ENCODE measurements around the gene COL23A1.
"Not testable (repeated sequence)": the region's sequence is repeated elsewhere in the genome, so short reads cannot be mapped to it uniquely, and the experiment has no call there.

COL23A1 gene

GRCh38 chr5:178489271-178489976 is 100.8 kb downstream of the COL23A1 start:
- no peak overlapping the region for H3K9ac ChIP-seq (ENCODE audit: low read length)
- H4K20me1 ChIP-seq (ENCODE audit: insufficient read depth, low read length) = no peaks in the 10 kb centered on the region
- H3K4me2 ChIP-seq (ENCODE audit: low read length) = no peak overlapping the region
- no peak overlapping the region for H3K4me3 ChIP-seq (ENCODE audit: low read length)
- no peaks in the 10 kb centered on the region for H3K4me1 ChIP-seq (ENCODE audit: low read length)
- H3K36me3 ChIP-seq (replicated peaks; ENCODE audit: low read depth, low read length) = no peaks in the 10 kb centered on the region
- no peaks in the 10 kb centered on the region for H3K79me2 ChIP-seq (ENCODE audit: low read length)
- H3K27me3 ChIP-seq (ENCODE audit: low read depth, low read length) = no peaks in the 10 kb centered on the region
- no peak overlapping the region for H3K27ac ChIP-seq (ENCODE audit: low read length)
- H3K9me3 ChIP-seq (ENCODE audit: insufficient read depth, low read length) = no peaks in the 10 kb centered on the region
- no peak for TF ChIP-seq EZH2phosphoT487 (IDR thresholded peaks at IDR 0.05; ENCODE audit: low read depth)
- no peak for TF ChIP-seq CTCF (IDR thresholded peaks at IDR 0.05; ENCODE audit: low read depth, low read length)
- H2AFZ ChIP-seq (ENCODE audit: low read depth, low read length) = no peak overlapping the region

GRCh38 chr5:178488696-178489095 is 101.5 kb downstream of the COL23A1 start:
- Histone ChIP-seq H4K20me1 (ENCODE audit: insufficient read depth, low read length) (no peaks in the 10 kb centered on the region), H2AFZ (ENCODE audit: low read depth, low read length) (no peak overlapping the region), H3K79me2 (ENCODE audit: low read length) (no peaks in the 10 kb centered on the region), H3K4me3 (ENCODE audit: low read length) (no peak overlapping the region), H3K27me3 (ENCODE audit: low read depth, low read length) (no peaks in the 10 kb centered on the region), H3K9ac (ENCODE audit: low read length) (no peak overlapping the region), H3K4me1 (ENCODE audit: low read length) (no peaks in the 10 kb centered on the region), H3K27ac (ENCODE audit: low read length) (no peak overlapping the region), H3K9me3 (ENCODE audit: insufficient read depth, low read length) (no peaks in the 10 kb centered on the region), H3K4me2 (ENCODE audit: low read length) (no peak overlapping the region), H3K36me3 (replicated peaks; ENCODE audit: low read depth, low read length) (no peaks in the 10 kb centered on the region)
- TF ChIP-seq CTCF (IDR thresholded peaks at IDR 0.05; ENCODE audit: low read depth, low read length) = no peak
- no peak for TF ChIP-seq EZH2phosphoT487 (IDR thresholded peaks at IDR 0.05; ENCODE audit: low read depth)

- Histone ChIP-seq H4K20me1 (ENCODE audit: insufficient read depth, low read length) (no peaks in the 10 kb centered on the region), H3K9ac (ENCODE audit: low read length) (no peak overlapping the region), H2AFZ (ENCODE audit: low read depth, low read length) (no peak overlapping the region), H3K27ac (ENCODE audit: low read length) (no peak overlapping the region), H3K9me3 (ENCODE audit: insufficient read depth, low read length) (no peaks in the 10 kb centered on the region), H3K27me3 (ENCODE audit: low read depth, low read length) (no peaks in the 10 kb centered on the region), H3K4me1 (ENCODE audit: low read length) (no peaks in the 10 kb centered on the region), H3K4me2 (ENCODE audit: low read length) (no peak overlapping the region), H3K4me3 (ENCODE audit: low read length) (no peak overlapping the region), H3K79me2 (ENCODE audit: low read length) (no peaks in the 10 kb centered on the region), H3K36me3 (replicated peaks; ENCODE audit: low read depth, low read length) (no peaks in the 10 kb centered on the region)
- TF ChIP-seq EZH2phosphoT487 (IDR thresholded peaks at IDR 0.05; ENCODE audit: low read depth) = no peak
Observed at GRCh38 chr5:178487911-178488600, 102.1 kb downstream of the COL23A1 start.

GRCh38 chr5:178486878-178487512 is 103.2 kb downstream of the COL23A1 start:
- not testable (repeated sequence) for H3K4me2 ChIP-seq (ENCODE audit: low read length); H3K79me2 ChIP-seq (ENCODE audit: low read length); H4K20me1 ChIP-seq (ENCODE audit: insufficient read depth, low read length); H2AFZ ChIP-seq (ENCODE audit: low read depth, low read length); H3K27me3 ChIP-seq (ENCODE audit: low read depth, low read length); H3K4me3 ChIP-seq (ENCODE audit: low read length); H3K36me3 ChIP-seq (replicated peaks; ENCODE audit: low read depth, low read length); H3K27ac ChIP-seq (ENCODE audit: low read length); H3K9ac ChIP-seq (ENCODE audit: low read length); H3K9me3 ChIP-seq (ENCODE audit: insufficient read depth, low read length); H3K4me1 ChIP-seq (ENCODE audit: low read length)

GRCh38 chr5:178486239-178486641 is 104.0 kb downstream of the COL23A1 start:
- H3K36me3 ChIP-seq (replicated peaks; ENCODE audit: low read depth, low read length) = no peaks in the 10 kb centered on the region
- no peaks in the 10 kb centered on the region for H3K79me2 ChIP-seq (ENCODE audit: low read length)
- H3K9ac ChIP-seq (ENCODE audit: low read length) = no peak overlapping the region
- H3K4me1 ChIP-seq (ENCODE audit: low read length) = no peaks in the 10 kb centered on the region
- no peak overlapping the region for H3K4me3 ChIP-seq (ENCODE audit: low read length)
- H2AFZ ChIP-seq (ENCODE audit: low read depth, low read length) = no peak overlapping the region
- no peaks in the 10 kb centered on the region for H3K9me3 ChIP-seq (ENCODE audit: insufficient read depth, low read length)
- no peaks in the 10 kb centered on the region for H3K27me3 ChIP-seq (ENCODE audit: low read depth, low read length)
- no peak for TF ChIP-seq CTCF (IDR thresholded peaks at IDR 0.05; ENCODE audit: low read depth, low read length)
- no peak for TF ChIP-seq EZH2phosphoT487 (IDR thresholded peaks at IDR 0.05; ENCODE audit: low read depth)
- H3K27ac ChIP-seq (ENCODE audit: low read length) = no peak overlapping the region
- H4K20me1 ChIP-seq (ENCODE audit: insufficient read depth, low read length) = no peaks in the 10 kb centered on the region
- H3K4me2 ChIP-seq (ENCODE audit: low read length) = no peak overlapping the region

Measured in OCI-LY3 (cell line).